Neural progenitor cell (in vitro differentiated cells): ENCODE data around the gene KCNMA1.

Experiments
- EZH2phosphoT487 ChIP-seq: fragments of 200-600 bp; sonication (generic); IDR thresholded peaks from 2 replicates; pipeline ENCODE4 v1.6.1; 2017; ENCODE audit warnings: antibody characterized with exemption
- TF ChIP-seq, protein P1 (sequence below): fragments of 200-600 bp; sonication (generic); IDR thresholded peaks from 2 replicates; pipeline ENCODE4 v1.5.1; 2017; ENCODE audit warnings: antibody characterized with exemption, mild to moderate bottlenecking

DNA sequence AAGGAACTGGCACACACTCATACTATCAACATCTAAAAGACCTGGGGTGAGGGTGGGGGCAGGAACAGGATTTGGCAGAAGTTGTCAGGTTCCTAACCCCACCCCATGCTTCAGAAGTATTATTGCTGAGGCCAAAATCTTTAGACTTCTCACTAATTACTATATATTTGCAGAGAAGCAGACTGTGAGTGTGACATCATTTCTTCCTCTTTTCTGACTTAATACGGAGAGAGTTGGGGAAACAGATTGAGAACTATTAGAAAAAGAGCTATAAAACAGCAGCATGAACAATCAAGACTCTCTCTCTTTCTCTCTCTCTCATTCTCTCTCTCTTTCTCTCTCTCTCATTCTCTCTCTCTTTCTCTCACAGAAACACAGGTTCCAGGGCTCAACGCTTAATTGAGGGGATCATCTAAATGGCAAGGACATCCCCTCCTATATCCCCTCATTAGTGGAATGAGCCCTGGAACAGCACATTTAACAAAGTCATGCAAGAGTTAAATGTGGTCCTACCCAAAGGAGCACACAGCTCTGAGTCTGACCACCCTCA, 94.8 kb downstream of the KCNMA1 start:
- TF ChIP-seq, protein P1, sequence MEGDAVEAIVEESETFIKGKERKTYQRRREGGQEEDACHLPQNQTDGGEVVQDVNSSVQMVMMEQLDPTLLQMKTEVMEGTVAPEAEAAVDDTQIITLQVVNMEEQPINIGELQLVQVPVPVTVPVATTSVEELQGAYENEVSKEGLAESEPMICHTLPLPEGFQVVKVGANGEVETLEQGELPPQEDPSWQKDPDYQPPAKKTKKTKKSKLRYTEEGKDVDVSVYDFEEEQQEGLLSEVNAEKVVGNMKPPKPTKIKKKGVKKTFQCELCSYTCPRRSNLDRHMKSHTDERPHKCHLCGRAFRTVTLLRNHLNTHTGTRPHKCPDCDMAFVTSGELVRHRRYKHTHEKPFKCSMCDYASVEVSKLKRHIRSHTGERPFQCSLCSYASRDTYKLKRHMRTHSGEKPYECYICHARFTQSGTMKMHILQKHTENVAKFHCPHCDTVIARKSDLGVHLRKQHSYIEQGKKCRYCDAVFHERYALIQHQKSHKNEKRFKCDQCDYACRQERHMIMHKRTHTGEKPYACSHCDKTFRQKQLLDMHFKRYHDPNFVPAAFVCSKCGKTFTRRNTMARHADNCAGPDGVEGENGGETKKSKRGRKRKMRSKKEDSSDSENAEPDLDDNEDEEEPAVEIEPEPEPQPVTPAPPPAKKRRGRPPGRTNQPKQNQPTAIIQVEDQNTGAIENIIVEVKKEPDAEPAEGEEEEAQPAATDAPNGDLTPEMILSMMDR: no peak
- no peak for TF ChIP-seq EZH2phosphoT487
